ENCODE measurements around the gene C2orf68. TPM values are rescaled to one million over a fixed set of nuclear protein-coding genes. Genes with fewer than 3 reads are reported as not detected.

C2orf68 gene
- total and polyA plus RNA-seq, 9 of the 15 experiments (the other 6 are each of a cell fraction or from before 2014, with no cell fraction given) = 22.1 to 50.0 (median 31.8) TPM

- 20% methylated on average over 3 of the region's 3 CpGs for whole genome bisulfite sequencing (ENCODE audit: insufficient coverage, low coverage, missing lambda C conversion rate)
- Histone ChIP-seq H4K20me1 (replicated peaks; ENCODE audit: control insufficient read depth, insufficient read depth, low read length) (no peaks in the 10 kb centered on the region), H3K4me2 (ENCODE audit: insufficient read depth, low read length) (peak overlapping the region; percentile 87), H3K79me2 (ENCODE audit: control insufficient read depth, insufficient read depth, low read length) (peaks cover 30% of the 10 kb centered on the region), H3K36me3 (ENCODE audit: control insufficient read depth, insufficient read depth, low read length) (peaks cover 17% of the 10 kb centered on the region; the same call in 2 of the 3 replicates), H2AFZ (ENCODE audit: low read depth, low read length) (peak overlapping the region; percentile 90), H3K4me1 (replicated peaks in 1 of 2; ENCODE audit: control insufficient read depth in 2 of 2, insufficient read depth in 2 of 2, low read length in 2 of 2) (peaks cover 19 to 30% of the 10 kb centered on the region in 2 experiments), H3K9me1 (ENCODE audit: control insufficient read depth, insufficient read depth, low read length) (no peaks in the 10 kb centered on the region), H3K4me3 (peak overlapping the region; percentile 48; the same call in 1 of the 2 replicates), H3K9me3 (replicated peaks; ENCODE audit: control insufficient read depth, insufficient read depth, low read depth, low read length) (no peaks in the 10 kb centered on the region), H3K27me3 (ENCODE audit: control insufficient read depth in 2 of 2, insufficient read depth in 2 of 2, low read length in 2 of 2) (no peaks in the 10 kb centered on the region), H3K9ac (ENCODE audit: insufficient read depth in 1 of 2, low read depth in 2 of 2, low read length in 2 of 2) (peak overlapping the region in 1 of 2 experiments; percentile 77; a peak in 3 of 4 replicates), H3K27ac (ENCODE audit: extremely low read depth, low read depth, low read length) (peak overlapping the region; percentile 81; the same call in 2 of the 3 replicates)
- DNase-seq (ENCODE audit: extremely low read depth in 1 of 4, low spot score in 3 of 4) = no peak
- in situ Hi-C loops (cut with MboI) = no loop called here
- ChIA-PET CTCF (ENCODE audit: low intra/inter-chr PET ratio) (interaction anchor here (0.6 kb wide), 1 partner anchor 11 kb away, joined by 4 read pairs; no protein-coding TSS in a partner anchor), POLR2A (interaction anchor here (0.6 to 3.8 kb wide), 13 partner anchors 7 to 177 kb away, joined by 3 to 23 read pairs (median 4); partner anchors contain the start of genes GGCX, RNF181 and SH2D6)
- no TSS peak for BruUV-seq (replicated peaks)
- no peak for ATAC-seq
- no peak for FAIRE-seq
- intact Hi-C loops (cut with micrococcal nuclease) = loop anchor here (5.0 kb wide), 1 partner anchor 35 kb away; the partner anchor contains the start of gene C2orf68
- TF ChIP-seq, protein P1, sequence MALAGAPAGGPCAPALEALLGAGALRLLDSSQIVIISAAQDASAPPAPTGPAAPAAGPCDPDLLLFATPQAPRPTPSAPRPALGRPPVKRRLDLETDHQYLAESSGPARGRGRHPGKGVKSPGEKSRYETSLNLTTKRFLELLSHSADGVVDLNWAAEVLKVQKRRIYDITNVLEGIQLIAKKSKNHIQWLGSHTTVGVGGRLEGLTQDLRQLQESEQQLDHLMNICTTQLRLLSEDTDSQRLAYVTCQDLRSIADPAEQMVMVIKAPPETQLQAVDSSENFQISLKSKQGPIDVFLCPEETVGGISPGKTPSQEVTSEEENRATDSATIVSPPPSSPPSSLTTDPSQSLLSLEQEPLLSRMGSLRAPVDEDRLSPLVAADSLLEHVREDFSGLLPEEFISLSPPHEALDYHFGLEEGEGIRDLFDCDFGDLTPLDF (CRISPR knock-in tag; IDR thresholded peaks at IDR 0.05) = no peak
- TF ChIP-seq KLF16 (IDR thresholded peaks at IDR 0.05) = no peak
- no peak for TF ChIP-seq GTF2A2 (tag; IDR thresholded peaks at IDR 0.05)
- TF ChIP-seq ZNF175 (CRISPR knock-in tag; IDR thresholded peaks at IDR 0.05; ENCODE audit: low read depth) = no peak
- TF ChIP-seq SUPT5H (IDR thresholded peaks at IDR 0.05) = no peak
- no peak for TF ChIP-seq TEAD1 (CRISPR knock-in tag; IDR thresholded peaks at IDR 0.05)
- TF ChIP-seq ZNF384 (IDR thresholded peaks at IDR 0.05; ENCODE audit: low read depth, low read length) = 0 out of 2 replicates have a peak, but pooled peaks have one; percentile 31
- no peak for TF ChIP-seq JUN (IDR thresholded peaks at IDR 0.05; ENCODE audit: borderline replicate concordance, low read depth, low read length)
- TF ChIP-seq JUN (CRISPR knock-in tag; IDR thresholded peaks at IDR 0.05; ENCODE audit: borderline replicate concordance) = no peak
- TF ChIP-seq, protein P2, sequence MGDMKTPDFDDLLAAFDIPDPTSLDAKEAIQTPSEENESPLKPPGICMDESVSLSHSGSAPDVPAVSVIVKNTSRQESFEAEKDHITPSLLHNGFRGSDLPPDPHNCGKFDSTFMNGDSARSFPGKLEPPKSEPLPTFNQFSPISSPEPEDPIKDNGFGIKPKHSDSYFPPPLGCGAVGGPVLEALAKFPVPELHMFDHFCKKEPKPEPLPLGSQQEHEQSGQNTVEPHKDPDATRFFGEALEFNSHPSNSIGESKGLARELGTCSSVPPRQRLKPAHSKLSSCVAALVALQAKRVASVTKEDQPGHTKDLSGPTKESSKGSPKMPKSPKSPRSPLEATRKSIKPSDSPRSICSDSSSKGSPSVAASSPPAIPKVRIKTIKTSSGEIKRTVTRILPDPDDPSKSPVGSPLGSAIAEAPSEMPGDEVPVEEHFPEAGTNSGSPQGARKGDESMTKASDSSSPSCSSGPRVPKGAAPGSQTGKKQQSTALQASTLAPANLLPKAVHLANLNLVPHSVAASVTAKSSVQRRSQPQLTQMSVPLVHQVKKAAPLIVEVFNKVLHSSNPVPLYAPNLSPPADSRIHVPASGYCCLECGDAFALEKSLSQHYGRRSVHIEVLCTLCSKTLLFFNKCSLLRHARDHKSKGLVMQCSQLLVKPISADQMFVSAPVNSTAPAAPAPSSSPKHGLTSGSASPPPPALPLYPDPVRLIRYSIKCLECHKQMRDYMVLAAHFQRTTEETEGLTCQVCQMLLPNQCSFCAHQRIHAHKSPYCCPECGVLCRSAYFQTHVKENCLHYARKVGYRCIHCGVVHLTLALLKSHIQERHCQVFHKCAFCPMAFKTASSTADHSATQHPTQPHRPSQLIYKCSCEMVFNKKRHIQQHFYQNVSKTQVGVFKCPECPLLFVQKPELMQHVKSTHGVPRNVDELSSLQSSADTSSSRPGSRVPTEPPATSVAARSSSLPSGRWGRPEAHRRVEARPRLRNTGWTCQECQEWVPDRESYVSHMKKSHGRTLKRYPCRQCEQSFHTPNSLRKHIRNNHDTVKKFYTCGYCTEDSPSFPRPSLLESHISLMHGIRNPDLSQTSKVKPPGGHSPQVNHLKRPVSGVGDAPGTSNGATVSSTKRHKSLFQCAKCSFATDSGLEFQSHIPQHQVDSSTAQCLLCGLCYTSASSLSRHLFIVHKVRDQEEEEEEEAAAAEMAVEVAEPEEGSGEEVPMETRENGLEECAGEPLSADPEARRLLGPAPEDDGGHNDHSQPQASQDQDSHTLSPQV (IDR thresholded peaks at IDR 0.05) = no peak
- TF ChIP-seq NFYB (IDR thresholded peaks at IDR 0.05; ENCODE audit: extremely low read depth, insufficient read length) = no peak
- 0 out of 2 replicates have a peak, but pooled peaks have one; percentile 8 for TF ChIP-seq ZKSCAN8 (CRISPR knock-in tag; IDR thresholded peaks at IDR 0.05)
- TF ChIP-seq NR2C1 (IDR thresholded peaks at IDR 0.05) = no peak
- TF ChIP-seq NR2C1 (tag; IDR thresholded peaks at IDR 0.05) = no peak
Measured at GRCh38 chr2:85577063-85577385, 34.8 kb downstream of the C2orf68 start.
